Gastrocnemius medialis (tissue), 4 donors: ENCODE data around the gene TMEM30A.

Source experiments
- POLR2A ChIP-seq, 2 donors: fragments of 450-650 bp; IDR thresholded peaks; one replicate each; pipeline ENCODE4 v1.6.1; 2017; ENCODE audit warnings: antibody characterized with exemption in 2 of 2, mild to moderate bottlenecking in 2 of 2, moderate library complexity in 2 of 2
- TF ChIP-seq, protein P1 (sequence below), 5 experiments: fragments of 450-650 bp in 3 of 5; fragments of 200-600 bp in 2 of 5; sonication (generic) in 2 of 5; IDR thresholded peaks in 4 of 5; conservative IDR thresholded peaks in 1 of 5; 1 replicate in 4 of 5; 2 replicates in 1 of 5; pipeline ENCODE4 v1.5.1; 2016 to 2019; ENCODE audit warnings: antibody characterized with exemption in 5 of 5, mild to moderate bottlenecking in 3 of 5, moderate library complexity in 3 of 5

GRCh38 chr6:75299801-75300530 is 15.4 kb upstream of the TMEM30A start:
- TF ChIP-seq, protein P1, sequence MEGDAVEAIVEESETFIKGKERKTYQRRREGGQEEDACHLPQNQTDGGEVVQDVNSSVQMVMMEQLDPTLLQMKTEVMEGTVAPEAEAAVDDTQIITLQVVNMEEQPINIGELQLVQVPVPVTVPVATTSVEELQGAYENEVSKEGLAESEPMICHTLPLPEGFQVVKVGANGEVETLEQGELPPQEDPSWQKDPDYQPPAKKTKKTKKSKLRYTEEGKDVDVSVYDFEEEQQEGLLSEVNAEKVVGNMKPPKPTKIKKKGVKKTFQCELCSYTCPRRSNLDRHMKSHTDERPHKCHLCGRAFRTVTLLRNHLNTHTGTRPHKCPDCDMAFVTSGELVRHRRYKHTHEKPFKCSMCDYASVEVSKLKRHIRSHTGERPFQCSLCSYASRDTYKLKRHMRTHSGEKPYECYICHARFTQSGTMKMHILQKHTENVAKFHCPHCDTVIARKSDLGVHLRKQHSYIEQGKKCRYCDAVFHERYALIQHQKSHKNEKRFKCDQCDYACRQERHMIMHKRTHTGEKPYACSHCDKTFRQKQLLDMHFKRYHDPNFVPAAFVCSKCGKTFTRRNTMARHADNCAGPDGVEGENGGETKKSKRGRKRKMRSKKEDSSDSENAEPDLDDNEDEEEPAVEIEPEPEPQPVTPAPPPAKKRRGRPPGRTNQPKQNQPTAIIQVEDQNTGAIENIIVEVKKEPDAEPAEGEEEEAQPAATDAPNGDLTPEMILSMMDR (IDR thresholded peaks at IDR 0.05 in 4 of 5, conservative IDR thresholded peaks at IDR 0.05 in 1 of 5), result no peak
- no peak for TF ChIP-seq POLR2A (IDR thresholded peaks at IDR 0.05)
